Medulla oblongata (tissue), 1 donor: ENCODE measurements around the gene PRICKLE2.

Experiments used
- DNase-seq: peaks from one replicate; pipeline ENCODE4 v3.0.0-alpha.2; 2015; ENCODE audit errors: extremely low spot score

The PRICKLE2 gene

DNA sequence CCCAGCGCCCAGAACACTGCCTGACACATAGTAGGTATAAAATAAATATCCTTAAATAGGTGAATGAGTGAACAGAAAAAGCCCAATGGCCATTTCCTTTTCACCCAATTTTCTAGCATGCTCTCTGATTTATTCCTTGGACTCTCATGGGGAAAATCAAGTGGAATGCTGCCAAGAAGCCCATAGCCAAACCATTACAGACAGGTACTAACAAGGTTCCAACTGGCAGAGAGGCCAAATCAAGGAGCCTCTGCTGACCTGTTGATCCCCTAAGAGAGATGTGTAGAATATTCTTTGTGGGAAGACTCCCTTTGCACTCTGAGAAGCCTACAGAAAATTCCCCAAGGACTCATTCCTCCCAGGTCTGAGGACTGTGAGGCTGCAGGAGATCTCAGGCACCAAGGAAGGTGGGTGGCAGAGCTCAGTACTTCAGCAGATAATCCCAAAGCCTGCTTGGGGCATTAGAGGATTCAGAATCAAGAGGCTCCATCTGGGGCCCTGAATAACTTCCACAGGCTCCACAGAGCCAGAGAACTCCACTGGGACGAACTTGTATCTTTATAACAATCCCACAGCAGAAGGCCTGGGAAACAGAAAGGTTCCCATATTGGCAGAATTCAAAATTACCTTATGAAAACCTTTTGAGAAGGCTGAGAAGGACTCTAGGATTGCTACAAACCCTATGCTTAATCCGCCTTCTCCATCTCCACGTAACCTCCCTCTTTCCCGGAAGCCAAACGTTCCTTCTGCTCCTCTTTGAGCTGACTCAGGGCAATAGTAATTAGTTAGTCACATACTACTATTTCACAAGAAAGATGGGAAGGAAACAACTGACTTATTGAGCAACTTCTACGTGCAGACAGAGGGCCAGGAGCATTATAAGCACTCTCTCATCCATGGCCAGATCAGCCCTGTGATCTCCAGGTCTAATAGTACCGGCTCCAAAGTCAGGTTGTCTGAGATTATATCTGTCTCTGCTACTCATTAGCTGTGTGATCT, 34.5 kb downstream of the PRICKLE2 start:
- no peak for DNase-seq

DNA sequence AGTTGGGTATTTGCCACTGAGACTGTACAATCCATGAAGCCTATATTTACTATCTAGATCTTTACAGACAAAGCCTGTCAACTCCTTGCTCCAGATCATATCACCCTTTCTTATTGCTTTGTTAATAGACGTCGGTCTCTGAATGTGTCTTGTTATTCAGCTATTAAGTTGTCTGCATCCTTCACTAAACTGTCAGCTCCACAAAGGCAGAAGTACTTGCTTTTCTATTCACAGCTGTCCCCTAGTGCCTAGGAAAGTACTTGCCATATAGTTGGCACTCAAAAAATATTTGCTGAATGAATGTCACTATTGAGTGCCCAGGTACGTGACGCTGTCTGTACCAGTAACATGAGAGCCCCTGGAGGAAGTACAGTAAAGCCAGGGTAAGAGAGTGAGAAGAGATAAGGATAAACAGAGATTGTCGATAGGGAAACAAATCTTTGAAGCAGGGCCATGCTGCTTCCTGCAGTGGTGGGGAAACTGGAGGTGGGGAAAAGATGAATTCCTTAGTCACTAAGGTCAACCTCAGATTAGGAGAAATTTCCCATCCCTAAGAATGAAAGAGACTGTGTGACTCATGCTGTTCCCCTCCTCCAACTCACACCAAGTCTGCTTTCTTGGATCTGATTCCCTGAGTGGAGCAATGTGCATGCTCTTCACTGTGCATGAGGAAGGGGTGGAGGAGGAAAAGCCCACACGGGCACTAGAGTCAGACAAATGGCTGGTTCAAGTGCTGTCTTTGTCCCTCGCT, 36.3 kb downstream of the PRICKLE2 start:
- DNase-seq: peak; percentile 78

DNA sequence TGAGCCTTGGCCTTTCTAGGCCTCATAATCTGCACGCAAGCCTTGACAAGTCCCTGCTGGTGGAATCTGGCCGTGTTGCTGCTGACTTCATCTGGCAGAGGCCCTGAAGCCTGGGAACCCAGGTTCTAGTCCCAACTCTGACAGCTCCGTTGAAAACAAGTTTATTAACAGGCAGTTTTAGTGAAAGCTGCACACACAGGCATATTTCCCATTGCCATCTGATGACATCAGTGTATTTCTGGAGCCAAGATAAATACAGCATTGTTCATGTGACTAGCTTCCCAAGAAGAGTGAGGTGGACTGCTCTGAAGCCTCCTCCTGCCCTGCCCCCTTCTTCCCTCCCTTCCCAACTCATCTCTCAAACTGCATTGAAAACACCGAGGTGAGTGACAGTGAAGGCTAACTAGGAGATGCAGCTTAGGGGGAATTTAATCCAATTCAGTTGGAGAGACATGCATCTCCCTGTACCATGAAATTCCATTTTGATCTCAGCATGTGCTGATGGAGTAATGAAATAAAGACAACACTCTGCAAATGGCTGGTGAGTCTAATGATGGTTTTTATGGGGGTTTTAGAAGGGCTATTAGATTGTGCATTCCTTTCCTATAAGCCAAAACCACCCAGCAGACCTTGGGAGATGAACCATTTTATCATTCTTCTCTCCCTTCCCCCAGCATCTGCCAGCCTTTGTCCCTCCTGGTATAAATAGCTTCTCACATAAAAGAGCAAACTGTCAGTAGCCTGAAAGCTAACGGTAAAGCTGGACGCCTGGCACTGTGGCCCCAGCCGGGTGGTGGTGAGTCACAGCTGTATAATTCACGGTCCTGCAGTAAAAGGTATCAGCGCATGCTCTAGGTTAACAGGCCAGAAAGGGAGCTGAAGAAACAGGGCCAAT, 38.0 kb downstream of the PRICKLE2 start:
- peak; percentile 61 for DNase-seq

DNA sequence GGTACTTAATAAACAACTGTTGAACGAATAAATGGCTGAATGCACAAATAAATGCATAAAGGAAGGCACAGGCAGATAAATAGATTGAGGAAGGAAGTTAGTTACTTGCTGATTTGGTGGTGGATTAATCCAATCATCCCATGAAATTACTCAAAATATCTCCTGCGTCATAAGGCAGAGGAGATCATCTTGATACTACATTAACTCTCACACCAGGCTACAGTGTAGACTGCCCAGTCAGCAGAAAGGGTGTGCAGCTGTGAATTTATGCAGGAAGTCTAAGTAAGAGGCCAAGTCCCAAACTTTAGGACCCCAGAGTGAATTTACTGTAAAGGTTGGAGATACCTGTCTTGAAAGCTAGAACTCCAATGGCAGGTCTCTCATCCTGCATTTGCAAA, 38.6 kb downstream of the PRICKLE2 start:
- no peak for DNase-seq

DNA sequence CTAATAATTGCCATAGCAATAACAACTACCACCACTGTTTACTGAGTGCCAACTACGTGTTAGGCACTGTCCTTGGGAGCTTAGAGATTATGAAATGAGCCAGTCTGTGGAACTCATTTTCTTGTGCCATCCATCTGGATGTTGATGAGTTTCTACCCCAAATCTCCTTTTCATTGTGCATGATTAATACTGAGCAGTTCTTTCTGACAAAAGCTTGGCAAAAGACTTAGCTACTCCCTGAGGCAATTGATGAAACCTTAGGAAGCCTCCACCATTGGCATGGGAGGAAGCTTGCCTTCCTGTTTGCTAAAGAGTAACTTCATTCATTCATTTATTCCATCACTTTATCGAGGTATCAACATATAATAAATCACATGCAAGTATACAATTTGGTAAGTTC, 39.8 kb downstream of the PRICKLE2 start:
- DNase-seq: no peak

- DNase-seq: no peak
Observed at GRCh38 chr3:64184621-64185020, 40.6 kb downstream of the PRICKLE2 start.

- DNase-seq: no peak
Observed at GRCh38 chr3:64179860-64180259, 45.4 kb downstream of the PRICKLE2 start.

- DNase-seq: no peak
Observed at GRCh38 chr3:64179249-64179648, 46.0 kb downstream of the PRICKLE2 start.

- DNase-seq: no peak
Observed at GRCh38 chr3:64178419-64178818, 46.8 kb downstream of the PRICKLE2 start.

- DNase-seq: no peak
Observed at GRCh38 chr3:64176461-64176996, 48.7 kb downstream of the PRICKLE2 start.

DNA sequence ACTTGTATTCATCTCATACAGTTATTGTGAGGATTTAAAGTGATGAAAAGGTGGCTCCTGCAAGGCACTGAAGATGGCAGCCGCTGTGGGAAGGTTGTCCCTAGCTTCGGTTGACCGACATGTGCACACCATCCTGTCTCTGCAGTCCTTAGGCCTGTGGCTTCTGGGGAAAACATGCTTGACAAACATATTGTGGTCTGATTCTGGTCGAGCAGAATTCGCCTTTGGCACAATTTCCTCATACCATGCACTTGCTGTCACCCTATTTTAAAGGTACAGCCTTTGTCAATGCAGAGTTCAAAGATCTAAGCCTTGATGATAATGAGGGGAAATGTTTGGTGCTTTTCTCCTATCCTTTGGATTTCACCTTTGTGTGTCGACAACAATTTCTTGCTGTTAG, 50.9 kb downstream of the PRICKLE2 start:
- no peak for DNase-seq

- no peak for DNase-seq
Observed at GRCh38 chr3:64173563-64173962, 51.7 kb downstream of the PRICKLE2 start.

DNA sequence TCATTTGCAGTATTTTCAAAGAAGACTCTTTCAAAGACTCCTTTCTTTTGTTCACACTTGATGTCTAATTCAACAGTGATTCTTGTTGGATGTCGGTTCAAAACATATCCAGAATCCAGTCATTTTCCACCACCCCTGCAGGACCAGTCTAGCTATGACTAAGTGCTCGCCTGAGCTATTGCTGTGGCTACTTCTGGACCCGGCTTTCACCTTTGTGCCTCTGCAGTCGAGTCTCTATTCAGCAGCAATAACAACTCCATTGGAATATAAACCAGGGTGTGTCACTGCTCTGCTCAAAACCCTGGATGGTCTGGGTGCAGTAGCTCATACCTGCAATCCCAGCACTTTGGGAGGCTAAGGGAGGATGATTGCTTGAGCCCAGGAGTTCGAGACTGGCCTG, 55.0 kb downstream of the PRICKLE2 start:
- no peak for DNase-seq

DNA sequence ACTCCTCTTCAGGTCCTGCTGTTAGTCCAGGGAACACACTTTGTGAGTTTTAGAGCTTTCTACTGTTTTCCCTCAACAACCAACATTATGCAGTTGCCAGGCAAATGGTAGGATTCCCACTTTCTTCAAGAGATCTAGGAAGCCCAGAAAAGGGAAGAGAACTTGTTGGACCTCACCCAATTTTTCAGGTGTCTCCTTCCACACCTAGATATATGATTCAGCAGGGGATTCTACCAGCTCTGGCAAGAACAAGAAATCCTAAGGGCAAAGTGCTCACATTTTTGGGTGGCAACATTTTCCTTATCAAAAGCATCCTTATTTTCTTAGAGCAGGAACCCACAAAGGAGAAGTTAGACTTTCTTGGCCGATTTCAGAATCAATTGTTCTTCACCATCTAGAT, 57.4 kb downstream of the PRICKLE2 start:
- no peak for DNase-seq

- DNase-seq: no peak
Observed at GRCh38 chr3:64167351-64167750, 57.9 kb downstream of the PRICKLE2 start.

DNA sequence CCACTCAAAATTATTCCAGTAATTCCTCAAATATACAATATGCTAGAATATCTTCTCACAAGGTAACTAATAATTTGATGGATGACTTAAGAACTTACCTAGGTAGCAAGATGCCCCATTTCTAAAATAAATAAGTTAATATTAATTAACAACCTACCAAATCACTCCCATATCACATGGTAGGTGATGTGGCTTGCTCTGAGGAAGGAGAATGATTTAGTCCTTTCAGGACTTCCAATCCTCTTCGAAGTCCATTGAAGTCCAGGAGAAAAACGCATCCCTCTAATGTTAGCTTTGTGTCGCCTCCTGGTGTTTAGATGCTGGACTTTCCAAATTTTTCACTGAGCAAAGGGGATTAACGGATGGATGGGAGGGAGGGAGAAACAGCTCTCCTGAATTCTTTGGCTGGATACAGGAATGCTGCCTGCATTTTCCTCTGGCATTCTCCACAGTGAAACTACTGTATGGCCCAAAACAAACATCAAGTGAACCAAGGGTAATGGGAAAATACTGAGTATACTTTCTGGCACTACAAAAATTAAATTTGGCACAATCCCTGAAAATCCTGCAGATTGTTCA, 58.6 kb downstream of the PRICKLE2 start:
- no peak for DNase-seq

GRCh38 chr3:64164349-64164748, 60.9 kb downstream of the PRICKLE2 start:
- no peak for DNase-seq

GRCh38 chr3:64163755-64164148, 61.5 kb downstream of the PRICKLE2 start:
- no peak for DNase-seq

- DNase-seq: no peak
Observed at GRCh38 chr3:64163019-64163754, 62.1 kb downstream of the PRICKLE2 start.

DNA sequence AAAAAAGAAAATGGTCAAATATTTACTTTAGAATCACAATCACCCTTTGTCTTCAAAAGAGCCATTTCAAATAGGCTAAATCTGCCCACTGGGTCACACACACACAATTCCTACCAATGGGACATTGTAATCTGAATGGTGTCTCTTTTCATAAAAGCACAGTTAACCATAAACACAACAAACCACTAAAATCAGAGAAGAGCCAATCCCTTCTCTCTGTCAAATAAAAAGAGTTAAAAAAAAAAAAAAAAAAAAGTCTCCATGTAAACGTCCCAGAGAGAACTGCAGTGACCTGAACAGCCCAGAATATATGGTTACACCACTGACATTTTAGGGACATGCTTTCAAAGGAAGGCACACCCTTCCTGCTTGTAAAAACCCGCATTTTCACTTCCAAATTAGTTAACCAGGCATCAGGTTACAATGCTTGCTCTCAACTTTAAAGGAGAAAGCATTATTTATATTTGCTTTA, 63.7 kb downstream of the PRICKLE2 start:
- no peak for DNase-seq
